OCI-LY3 (cell line): ENCODE data around the gene STARD9.

Source experiments
- CTCF ChIP-seq: fragments of 200-600, 300-600 bp; sonication (generic); IDR thresholded peaks from 2 replicates; pipeline ENCODE4 v1.5.1; 2014; ENCODE audit warnings: antibody characterized with exemption, low read length, low read depth
- EZH2phosphoT487 ChIP-seq: fragments of 200-600 bp; shearing (Covaris generic); IDR thresholded peaks from 2 replicates; pipeline ENCODE4 v1.6.1; 2018; ENCODE audit warnings: antibody characterized with exemption, mixed run types, low read depth

GRCh38 chr15:42623951-42624350 is 48.5 kb downstream of the STARD9 start:
- TF ChIP-seq EZH2phosphoT487 (no peak), CTCF (no peak)
